GM23338 (cell line): ENCODE data around the gene G3BP1. TPM values are rescaled to one million over a fixed set of nuclear protein-coding genes. Genes with fewer than 3 reads are reported as not detected.

ENCODE experiments used
- ATAC-seq: fragments of 200-7000 bp; cut with Tn5 transposase; 3 replicates; pipeline ENCODE4 v1.9.1; 2020
- DNase-seq: peaks from one replicate; pipeline ENCODE4 v3.0.0-alpha.2; 2015; ENCODE audit warnings: low spot score
- H2AFZ ChIP-seq: fragments of 200-600 bp; sonication (generic); 2 replicates; pipeline ENCODE4 v1.8.0; 2016; ENCODE audit warnings: antibody characterized with exemption, mild to moderate bottlenecking, moderate library complexity
- H3F3A ChIP-seq: fragments of 200-600 bp; sonication (generic); replicated peaks from 2 replicates; pipeline ENCODE4 v1.8.0; 2017; ENCODE audit warnings: antibody characterized with exemption, mixed run types, low read depth
- H3K27ac ChIP-seq: fragments of 200-600 bp; sonication (generic); 2 replicates; pipeline ENCODE4 v1.6.1; 2016; ENCODE audit warnings: low read depth
- H3K27me3 ChIP-seq: fragments of 200-600 bp; sonication (generic); 2 replicates; pipeline ENCODE4 v1.8.0; 2016; ENCODE audit warnings: mild to moderate bottlenecking, mixed run types, moderate library complexity; ENCODE audit not compliant: insufficient read depth
- H3K36me3 ChIP-seq: fragments of 200-600 bp; sonication (generic); 2 replicates; pipeline ENCODE4 v1.8.0; 2016; ENCODE audit warnings: mild to moderate bottlenecking; ENCODE audit not compliant: insufficient read depth
- H3K4me1 ChIP-seq: fragments of 200-600 bp; sonication (generic); 2 replicates; pipeline ENCODE4 v1.8.0; 2016; ENCODE audit warnings: mild to moderate bottlenecking, moderate library complexity; ENCODE audit not compliant: insufficient read depth
- H3K4me2 ChIP-seq: fragments of 200-600 bp; sonication (generic); 2 replicates; pipeline ENCODE4 v1.7.1; 2017; ENCODE audit warnings: mixed run types
- H3K4me3 ChIP-seq: fragments of 200-600 bp; sonication (generic); 2 replicates; pipeline ENCODE4 v1.6.1; 2016; ENCODE audit warnings: mixed run types
- H3K79me2 ChIP-seq: fragments of 200-600 bp; sonication (generic); replicated peaks from 2 replicates; pipeline ENCODE4 v1.8.0; 2017; ENCODE audit warnings: mild to moderate bottlenecking; ENCODE audit not compliant: insufficient read depth
- H3K9me2 ChIP-seq: fragments of 200-600 bp; sonication (generic); 2 replicates; pipeline ENCODE4 v1.8.0; 2017; ENCODE audit not compliant: insufficient read depth
- H4K20me1 ChIP-seq: fragments of 200-600 bp; sonication (generic); replicated peaks from 2 replicates; pipeline ENCODE4 v1.8.0; 2017; ENCODE audit warnings: mild to moderate bottlenecking; ENCODE audit not compliant: insufficient read depth
- H3K27ac Mint-ChIP-seq: 2 replicates; pipeline ENCODE4 v1.8.0; 2020; ENCODE audit warnings: inconsistent platforms, mild to moderate bottlenecking, moderate library complexity, mixed read lengths
- H3K27me3 Mint-ChIP-seq: 3 replicates; pipeline ENCODE4 v1.8.0; 2022; ENCODE audit warnings: low read depth, mild to moderate bottlenecking, moderate library complexity, mixed read lengths, inconsistent platforms; ENCODE audit not compliant: insufficient read depth, poor library complexity
- H3K36me3 Mint-ChIP-seq: 3 replicates; pipeline ENCODE4 v1.8.0; 2021; ENCODE audit warnings: low read depth, mild to moderate bottlenecking, inconsistent platforms, moderate library complexity, mixed read lengths
- H3K4me1 Mint-ChIP-seq: 3 replicates; pipeline ENCODE4 v1.8.0; 2020; ENCODE audit warnings: mild to moderate bottlenecking, inconsistent platforms, mixed read lengths
- H3K4me3 Mint-ChIP-seq: 3 replicates; pipeline ENCODE4 v1.8.0; 2021; ENCODE audit warnings: moderate library complexity, mild to moderate bottlenecking, inconsistent platforms, mixed read lengths
- H3K9me3 Mint-ChIP-seq: 3 replicates; pipeline ENCODE4 v1.8.0; 2020; ENCODE audit warnings: moderate library complexity, mild to moderate bottlenecking, inconsistent platforms, mixed read lengths
- CREB1 ChIP-seq: fragments of 250-450 bp; sonication (Bioruptor Pico); IDR thresholded peaks from 2 replicates; pipeline ENCODE4 v1.5.0; 2020; ENCODE audit warnings: low read depth, mild to moderate bottlenecking, moderate library complexity
- JUNB ChIP-seq: IDR thresholded peaks from one replicate; pipeline ENCODE4 v1.6.1; 2016; ENCODE audit warnings: antibody characterized with exemption; ENCODE audit not compliant: unreplicated experiment
- NANOG ChIP-seq: IDR thresholded peaks from 2 replicates; pipeline ENCODE4 v1.6.1; 2016; ENCODE audit warnings: antibody characterized with exemption, borderline replicate concordance
- POLR2AphosphoS5 ChIP-seq: IDR thresholded peaks from 2 replicates; pipeline ENCODE4 v1.6.1; 2016; ENCODE audit warnings: antibody characterized with exemption, low read depth
- STAT1 ChIP-seq: IDR thresholded peaks from one replicate; pipeline ENCODE4 v1.6.1; 2016; ENCODE audit warnings: antibody characterized with exemption; ENCODE audit not compliant: unreplicated experiment
- ZNF114 ChIP-seq: fragments of 250-450 bp; sonication (Bioruptor Pico); IDR thresholded peaks from 2 replicates; pipeline ENCODE4 v1.5.0; 2020; ENCODE audit warnings: mild to moderate bottlenecking, moderate library complexity
- ZNF331 ChIP-seq: fragments of 250-450 bp; sonication (Bioruptor Pico); IDR thresholded peaks from 2 replicates; pipeline ENCODE4 v1.5.0; 2020; ENCODE audit warnings: low read depth, mild to moderate bottlenecking, moderate library complexity
- polyA plus RNA-seq: library from polyadenylated mRNA; unstranded; fragments of >200 nt; fragmentation: Nextera tagmentation; extraction: Ambion mirVana; gene quantifications from 2 replicates; pipeline ENCODE4 v1.2.1, GENCODE V29; 2016
- total RNA-seq: library from RNA; depleted of rRNA; stranded (reverse); fragments of >200 nt; shearing (Covaris generic); gene quantifications from 2 replicates; pipeline ENCODE4 v1.2.3, GENCODE V29; 2014
- TF ChIP-seq, protein P1 (sequence below): IDR thresholded peaks from 2 replicates; pipeline ENCODE4 v1.6.1; 2016; ENCODE audit warnings: antibody characterized with exemption
- TF ChIP-seq, protein P2 (sequence below), 2 experiments: fragments of 200-600 bp in 1 of 2; sonication (generic) in 1 of 2; conservative IDR thresholded peaks; 2 replicates each; pipeline versions ENCODE4 v1.5.1 to v1.6.1; 2016 to 2017; ENCODE audit warnings: antibody characterized with exemption in 2 of 2, low read depth in 2 of 2, mild to moderate bottlenecking in 2 of 2, moderate library complexity in 1 of 2
- TF ChIP-seq, protein P3 (sequence below): fragments of 250-450 bp; sonication (Bioruptor Pico); IDR thresholded peaks from 2 replicates; pipeline ENCODE4 v1.5.0; 2020; ENCODE audit warnings: mild to moderate bottlenecking, moderate library complexity

Gene G3BP1
- total and polyA plus RNA-seq, 2 experiments from 2014 or later, result 183 to 323 TPM

DNA sequence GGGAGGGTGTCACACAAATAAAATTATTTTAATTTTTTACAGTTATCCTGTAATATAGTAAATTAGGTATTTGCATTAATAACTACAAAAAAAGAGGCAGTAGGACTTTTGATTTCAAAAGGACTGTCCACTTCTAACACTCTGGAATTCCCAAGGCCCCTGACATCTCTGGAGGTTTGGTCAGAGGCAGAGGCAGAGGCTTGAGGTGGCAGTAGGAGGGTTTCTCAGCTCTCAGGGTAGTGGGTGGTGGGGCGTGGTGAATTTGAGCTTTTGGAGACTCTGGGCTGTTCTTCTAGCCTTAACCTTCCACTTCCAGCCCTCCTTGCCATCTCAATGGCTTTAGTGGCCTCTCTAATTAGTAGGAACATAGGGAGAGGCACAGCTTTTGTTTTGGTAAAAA lies 36.1 kb upstream of the G3BP1 start (continued):
- TF ChIP-seq STAT1, result no peak
- no peak for TF ChIP-seq POLR2AphosphoS5
- TF ChIP-seq NANOG, result no peak
- TF ChIP-seq CREB1, result no peak
- TF ChIP-seq, protein P1, sequence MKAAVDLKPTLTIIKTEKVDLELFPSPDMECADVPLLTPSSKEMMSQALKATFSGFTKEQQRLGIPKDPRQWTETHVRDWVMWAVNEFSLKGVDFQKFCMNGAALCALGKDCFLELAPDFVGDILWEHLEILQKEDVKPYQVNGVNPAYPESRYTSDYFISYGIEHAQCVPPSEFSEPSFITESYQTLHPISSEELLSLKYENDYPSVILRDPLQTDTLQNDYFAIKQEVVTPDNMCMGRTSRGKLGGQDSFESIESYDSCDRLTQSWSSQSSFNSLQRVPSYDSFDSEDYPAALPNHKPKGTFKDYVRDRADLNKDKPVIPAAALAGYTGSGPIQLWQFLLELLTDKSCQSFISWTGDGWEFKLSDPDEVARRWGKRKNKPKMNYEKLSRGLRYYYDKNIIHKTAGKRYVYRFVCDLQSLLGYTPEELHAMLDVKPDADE, result no peak
- TF ChIP-seq JUNB, result no peak

DNA sequence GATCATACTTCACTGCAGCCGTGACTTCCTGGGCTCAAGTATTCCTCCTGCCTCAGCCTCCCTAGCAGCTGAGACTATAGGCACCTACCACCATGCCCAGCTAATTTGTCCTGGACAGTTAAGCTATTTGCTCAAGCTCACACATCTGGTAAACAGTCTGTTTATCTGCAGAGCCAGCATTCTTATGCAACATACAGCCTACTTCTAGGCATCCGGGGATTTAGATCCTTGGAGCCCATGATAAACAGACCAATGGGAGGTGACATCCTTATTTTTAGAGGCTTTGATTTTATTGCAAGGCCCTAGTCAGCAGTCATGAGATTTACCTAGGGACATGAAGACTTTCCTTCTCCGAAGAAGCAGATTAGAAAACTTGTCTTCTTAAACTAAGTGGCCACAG lies 34.3 kb upstream of the G3BP1 start:
- no peak overlapping the region for H3K27ac ChIP-seq
- no peaks in the 10 kb centered on the region for H3K27me3 ChIP-seq
- DNase-seq (no peak), ATAC-seq (no peak)
- H3K4me3 Mint-ChIP-seq, result no peak overlapping the region
- peaks cover 12% of the 10 kb centered on the region for H3K27me3 Mint-ChIP-seq
- no peak overlapping the region for H3K4me3 ChIP-seq
- peaks cover 11% of the 10 kb centered on the region for H3K4me1 ChIP-seq
- no peaks in the 10 kb centered on the region; the same call in 2 of the 3 replicates for H3K36me3 Mint-ChIP-seq
- no peak overlapping the region for H2AFZ ChIP-seq
- no peaks in the 10 kb centered on the region for H4K20me1 ChIP-seq
- no peak overlapping the region for H3K27ac Mint-ChIP-seq
- no peaks in the 10 kb centered on the region for H3F3A ChIP-seq
- no peaks in the 10 kb centered on the region for H3K9me2 ChIP-seq
- no peak overlapping the region for H3K4me2 ChIP-seq
- no peaks in the 10 kb centered on the region for H3K36me3 ChIP-seq
- TF ChIP-seq ZNF331 (CRISPR knock-in tag), result no peak
- TF ChIP-seq, protein P2, sequence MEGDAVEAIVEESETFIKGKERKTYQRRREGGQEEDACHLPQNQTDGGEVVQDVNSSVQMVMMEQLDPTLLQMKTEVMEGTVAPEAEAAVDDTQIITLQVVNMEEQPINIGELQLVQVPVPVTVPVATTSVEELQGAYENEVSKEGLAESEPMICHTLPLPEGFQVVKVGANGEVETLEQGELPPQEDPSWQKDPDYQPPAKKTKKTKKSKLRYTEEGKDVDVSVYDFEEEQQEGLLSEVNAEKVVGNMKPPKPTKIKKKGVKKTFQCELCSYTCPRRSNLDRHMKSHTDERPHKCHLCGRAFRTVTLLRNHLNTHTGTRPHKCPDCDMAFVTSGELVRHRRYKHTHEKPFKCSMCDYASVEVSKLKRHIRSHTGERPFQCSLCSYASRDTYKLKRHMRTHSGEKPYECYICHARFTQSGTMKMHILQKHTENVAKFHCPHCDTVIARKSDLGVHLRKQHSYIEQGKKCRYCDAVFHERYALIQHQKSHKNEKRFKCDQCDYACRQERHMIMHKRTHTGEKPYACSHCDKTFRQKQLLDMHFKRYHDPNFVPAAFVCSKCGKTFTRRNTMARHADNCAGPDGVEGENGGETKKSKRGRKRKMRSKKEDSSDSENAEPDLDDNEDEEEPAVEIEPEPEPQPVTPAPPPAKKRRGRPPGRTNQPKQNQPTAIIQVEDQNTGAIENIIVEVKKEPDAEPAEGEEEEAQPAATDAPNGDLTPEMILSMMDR (conservative IDR thresholded peaks at IDR 0.05; ENCODE audit: low read depth in 2 of 2), result no peak
- no peak for TF ChIP-seq NANOG
- no peaks in the 10 kb centered on the region for H3K9me3 Mint-ChIP-seq
- no peaks in the 10 kb centered on the region for H3K79me2 ChIP-seq
- peaks cover 21% of the 10 kb centered on the region for H3K4me1 Mint-ChIP-seq

DNA sequence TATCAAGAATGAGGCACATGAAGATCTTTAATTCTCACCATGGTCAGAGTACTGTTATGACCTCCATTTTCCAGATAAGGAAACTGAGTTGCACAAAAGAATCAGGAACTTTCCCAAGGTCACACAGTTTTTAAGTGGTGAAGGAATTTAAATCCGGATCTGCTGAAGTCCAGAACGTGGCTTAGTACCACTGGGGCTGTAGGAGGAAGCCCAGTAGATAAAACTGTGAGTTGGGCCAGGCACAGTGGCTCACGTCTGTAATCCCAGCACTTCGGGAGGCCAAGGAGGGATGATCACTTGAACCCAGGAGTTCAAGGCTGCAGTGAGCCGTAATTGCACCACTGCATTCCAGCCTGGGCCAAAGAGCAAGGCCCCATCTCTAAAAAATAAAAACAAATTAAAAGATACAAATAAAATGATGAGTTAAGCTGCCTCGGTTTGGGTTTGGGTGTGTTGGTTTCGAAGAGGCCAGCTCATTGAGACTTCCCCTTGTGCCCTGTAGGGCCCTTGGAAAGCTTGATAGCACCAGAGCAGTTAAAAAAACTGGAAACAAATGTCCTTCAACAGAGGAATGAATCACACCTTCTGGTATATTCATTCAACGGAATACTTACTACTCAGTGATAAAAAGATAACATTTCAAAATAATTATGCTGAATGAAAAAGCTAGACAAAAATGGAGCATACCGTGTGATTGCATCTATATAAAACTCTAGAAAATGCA lies 33.5 kb upstream of the G3BP1 start:
- Histone ChIP-seq H4K20me1 (no peaks in the 10 kb centered on the region), H3F3A (no peaks in the 10 kb centered on the region), H3K9me2 (no peaks in the 10 kb centered on the region), H3K4me1 (peaks cover 10% of the 10 kb centered on the region), H3K79me2 (no peaks in the 10 kb centered on the region), H3K36me3 (no peaks in the 10 kb centered on the region), H3K27ac (no peak overlapping the region), H3K4me3 (no peak overlapping the region), H3K27me3 (no peaks in the 10 kb centered on the region), H2AFZ (no peak overlapping the region), H3K4me2 (no peak overlapping the region)
- H3K36me3 Mint-ChIP-seq, result no peaks in the 10 kb centered on the region; the same call in 2 of the 3 replicates
- ATAC-seq (no peak), DNase-seq (no peak)
- no peak overlapping the region for H3K4me3 Mint-ChIP-seq
- peaks cover 18% of the 10 kb centered on the region for H3K4me1 Mint-ChIP-seq
- no peak overlapping the region for H3K27ac Mint-ChIP-seq
- peaks cover 10% of the 10 kb centered on the region for H3K27me3 Mint-ChIP-seq
- H3K9me3 Mint-ChIP-seq, result no peaks in the 10 kb centered on the region
- TF ChIP-seq ZNF331 (CRISPR knock-in tag) (no peak), POLR2AphosphoS5 (no peak), ZNF114 (CRISPR knock-in tag) (no peak), STAT1 (no peak)
- TF ChIP-seq, protein P3, sequence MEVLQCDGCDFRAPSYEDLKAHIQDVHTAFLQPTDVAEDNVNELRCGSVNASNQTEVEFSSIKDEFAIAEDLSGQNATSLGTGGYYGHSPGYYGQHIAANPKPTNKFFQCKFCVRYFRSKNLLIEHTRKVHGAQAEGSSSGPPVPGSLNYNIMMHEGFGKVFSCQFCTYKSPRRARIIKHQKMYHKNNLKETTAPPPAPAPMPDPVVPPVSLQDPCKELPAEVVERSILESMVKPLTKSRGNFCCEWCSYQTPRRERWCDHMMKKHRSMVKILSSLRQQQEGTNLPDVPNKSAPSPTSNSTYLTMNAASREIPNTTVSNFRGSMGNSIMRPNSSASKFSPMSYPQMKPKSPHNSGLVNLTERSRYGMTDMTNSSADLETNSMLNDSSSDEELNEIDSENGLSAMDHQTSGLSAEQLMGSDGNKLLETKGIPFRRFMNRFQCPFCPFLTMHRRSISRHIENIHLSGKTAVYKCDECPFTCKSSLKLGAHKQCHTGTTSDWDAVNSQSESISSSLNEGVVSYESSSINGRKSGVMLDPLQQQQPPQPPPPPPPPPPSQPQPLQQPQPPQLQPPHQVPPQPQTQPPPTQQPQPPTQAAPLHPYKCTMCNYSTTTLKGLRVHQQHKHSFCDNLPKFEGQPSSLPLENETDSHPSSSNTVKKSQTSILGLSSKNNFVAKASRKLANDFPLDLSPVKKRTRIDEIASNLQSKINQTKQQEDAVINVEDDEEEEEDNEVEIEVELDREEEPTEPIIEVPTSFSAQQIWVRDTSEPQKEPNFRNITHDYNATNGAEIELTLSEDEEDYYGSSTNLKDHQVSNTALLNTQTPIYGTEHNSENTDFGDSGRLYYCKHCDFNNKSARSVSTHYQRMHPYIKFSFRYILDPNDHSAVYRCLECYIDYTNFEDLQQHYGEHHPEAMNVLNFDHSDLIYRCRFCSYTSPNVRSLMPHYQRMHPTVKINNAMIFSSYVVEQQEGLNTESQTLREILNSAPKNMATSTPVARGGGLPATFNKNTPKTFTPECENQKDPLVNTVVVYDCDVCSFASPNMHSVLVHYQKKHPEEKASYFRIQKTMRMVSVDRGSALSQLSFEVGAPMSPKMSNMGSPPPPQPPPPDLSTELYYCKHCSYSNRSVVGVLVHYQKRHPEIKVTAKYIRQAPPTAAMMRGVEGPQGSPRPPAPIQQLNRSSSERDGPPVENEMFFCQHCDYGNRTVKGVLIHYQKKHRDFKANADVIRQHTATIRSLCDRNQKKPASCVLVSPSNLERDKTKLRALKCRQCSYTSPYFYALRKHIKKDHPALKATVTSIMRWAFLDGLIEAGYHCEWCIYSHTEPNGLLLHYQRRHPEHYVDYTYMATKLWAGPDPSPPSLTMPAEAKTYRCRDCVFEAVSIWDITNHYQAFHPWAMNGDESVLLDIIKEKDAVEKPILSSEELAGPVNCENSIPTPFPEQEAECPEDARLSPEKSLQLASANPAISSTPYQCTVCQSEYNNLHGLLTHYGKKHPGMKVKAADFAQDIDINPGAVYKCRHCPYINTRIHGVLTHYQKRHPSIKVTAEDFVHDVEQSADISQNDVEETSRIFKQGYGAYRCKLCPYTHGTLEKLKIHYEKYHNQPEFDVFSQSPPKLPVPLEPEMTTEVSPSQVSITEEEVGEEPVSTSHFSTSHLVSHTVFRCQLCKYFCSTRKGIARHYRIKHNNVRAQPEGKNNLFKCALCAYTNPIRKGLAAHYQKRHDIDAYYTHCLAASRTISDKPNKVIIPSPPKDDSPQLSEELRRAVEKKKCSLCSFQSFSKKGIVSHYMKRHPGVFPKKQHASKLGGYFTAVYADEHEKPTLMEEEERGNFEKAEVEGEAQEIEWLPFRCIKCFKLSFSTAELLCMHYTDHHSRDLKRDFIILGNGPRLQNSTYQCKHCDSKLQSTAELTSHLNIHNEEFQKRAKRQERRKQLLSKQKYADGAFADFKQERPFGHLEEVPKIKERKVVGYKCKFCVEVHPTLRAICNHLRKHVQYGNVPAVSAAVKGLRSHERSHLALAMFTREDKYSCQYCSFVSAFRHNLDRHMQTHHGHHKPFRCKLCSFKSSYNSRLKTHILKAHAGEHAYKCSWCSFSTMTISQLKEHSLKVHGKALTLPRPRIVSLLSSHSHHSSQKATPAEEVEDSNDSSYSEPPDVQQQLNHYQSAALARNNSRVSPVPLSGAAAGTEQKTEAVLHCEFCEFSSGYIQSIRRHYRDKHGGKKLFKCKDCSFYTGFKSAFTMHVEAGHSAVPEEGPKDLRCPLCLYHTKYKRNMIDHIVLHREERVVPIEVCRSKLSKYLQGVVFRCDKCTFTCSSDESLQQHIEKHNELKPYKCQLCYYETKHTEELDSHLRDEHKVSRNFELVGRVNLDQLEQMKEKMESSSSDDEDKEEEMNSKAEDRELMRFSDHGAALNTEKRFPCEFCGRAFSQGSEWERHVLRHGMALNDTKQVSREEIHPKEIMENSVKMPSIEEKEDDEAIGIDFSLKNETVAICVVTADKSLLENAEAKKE (CRISPR knock-in tag), result no peak
